Measurements from ENCODE around the gene BOD1. TPM values are rescaled to one million over a fixed set of nuclear protein-coding genes. Genes with fewer than 3 reads are reported as not detected.

Gene BOD1
- total and polyA plus RNA-seq, 4 donors: 15.1 to 16.0 (median 15.6) TPM

- TF ChIP-seq REST (IDR thresholded peaks at IDR 0.05): no peak
- no peak for TF ChIP-seq SP1 (IDR thresholded peaks at IDR 0.05)
- TF ChIP-seq RXRA (IDR thresholded peaks at IDR 0.05): no peak
Measured at GRCh38 chr5:173653822-173654523, 37.5 kb upstream of the BOD1 start (continued).

GRCh38 chr5:173648308-173648866, 31.9 kb upstream of the BOD1 start:
- Histone ChIP-seq H3K4me1 (ENCODE audit: control insufficient read depth in 4 of 4, insufficient read depth in 4 of 4, low read length in 3 of 4) (no peaks in the 10 kb centered on the region), H3K36me3 (ENCODE audit: control insufficient read depth in 4 of 4, insufficient read depth in 3 of 4, low read depth in 1 of 4, low read length in 3 of 4) (no peaks in the 10 kb centered on the region), H3K27ac (ENCODE audit: low read depth in 1 of 2, low read length in 2 of 2) (no peak overlapping the region), H3K4me3 (ENCODE audit: low read depth in 1 of 3, low read length in 3 of 3) (no peak overlapping the region), H3K9me3 (ENCODE audit: control insufficient read depth in 4 of 4, low read length in 3 of 4) (no peaks in the 10 kb centered on the region), H3K9ac (ENCODE audit: low read depth in 1 of 2, low read length in 2 of 2) (no peak overlapping the region), H3K27me3 (ENCODE audit: control insufficient read depth in 4 of 4, insufficient read depth in 4 of 4, low read length in 3 of 4) (no peaks in the 10 kb centered on the region)
- no peak for DNase-seq (ENCODE audit: low spot score)
- WGBS: 91% methylated on average over 7 of the region's 7 CpGs
- no peak for TF ChIP-seq HNF4G (IDR thresholded peaks at IDR 0.05)
- TF ChIP-seq ATF3 (IDR thresholded peaks at IDR 0.05): no peak
- no peak for TF ChIP-seq YY1 (IDR thresholded peaks at IDR 0.05)
- TF ChIP-seq FOXA2 (IDR thresholded peaks at IDR 0.05): no peak
- no peak for TF ChIP-seq JUND (IDR thresholded peaks at IDR 0.05)
- no peak for TF ChIP-seq RAD21 (IDR thresholded peaks at IDR 0.05)
- TF ChIP-seq FOXA1 (IDR thresholded peaks at IDR 0.05): no peak
- no peak for TF ChIP-seq MAX (IDR thresholded peaks at IDR 0.05)
- TF ChIP-seq NR2F2 (IDR thresholded peaks at IDR 0.05): no peak
- TF ChIP-seq HNF4A (conservative IDR thresholded peaks at IDR 0.05): no peak
- no peak for TF ChIP-seq REST (IDR thresholded peaks at IDR 0.05)
- no peak for TF ChIP-seq TAF1 (conservative IDR thresholded peaks at IDR 0.05)
- TF ChIP-seq EGR1 (IDR thresholded peaks at IDR 0.05; ENCODE audit: low read depth in 2 of 2): no peak
- TF ChIP-seq GABPA (IDR thresholded peaks at IDR 0.05 in 1 of 2, conservative IDR thresholded peaks at IDR 0.05 in 1 of 2): no peak
- TF ChIP-seq ZBTB33 (IDR thresholded peaks at IDR 0.05): no peak

Measured in liver (tissue), 9 donors.